HepG2 (cell line): ENCODE results near the gene POLRMT.

Source experiments
- POLR2A ChIP-seq, 2 experiments: IDR thresholded peaks; 2 replicates each; pipeline ENCODE4 v1.6.1; 2011; ENCODE audit warnings: low read depth in 2 of 2, low read length in 2 of 2, mild to moderate bottlenecking in 1 of 2, moderate library complexity in 1 of 2; ENCODE audit not compliant: insufficient read depth in 1 of 2
- YEATS2 ChIP-seq: sonication (generic); formaldehyde crosslinking; IDR thresholded peaks from 2 replicates; pipeline ENCODE4 v1.4.0; 2020; ENCODE audit warnings: missing genetic modification reagents, borderline replicate concordance
- ZNF224 ChIP-seq: sonication (generic); formaldehyde crosslinking; IDR thresholded peaks from 2 replicates; pipeline ENCODE4 v1.5.0; 2020; ENCODE audit warnings: mild to moderate bottlenecking, missing genetic modification reagents
- ZNF333 ChIP-seq: sonication (generic); formaldehyde crosslinking; IDR thresholded peaks from 2 replicates; pipeline ENCODE4 v1.4.0; 2020; ENCODE audit warnings: mild to moderate bottlenecking, missing genetic modification reagents, borderline replicate concordance
- ZNF691 ChIP-seq: sonication (generic); formaldehyde crosslinking; IDR thresholded peaks from 2 replicates; pipeline ENCODE4 v1.4.0; 2020; ENCODE audit warnings: missing genetic modification reagents, low read depth, mild to moderate bottlenecking, borderline replicate concordance
- TF ChIP-seq, protein P1 (sequence below): sonication (generic); formaldehyde crosslinking; IDR thresholded peaks from 2 replicates; pipeline ENCODE4 v1.4.0; 2020; ENCODE audit warnings: missing genetic modification reagents, mild to moderate bottlenecking, borderline replicate concordance
- TF ChIP-seq, protein P2 (sequence below): sonication (generic); formaldehyde crosslinking; IDR thresholded peaks from 2 replicates; pipeline ENCODE4 v1.5.0; 2020; ENCODE audit warnings: mild to moderate bottlenecking, missing genetic modification reagents, moderate library complexity

DNA sequence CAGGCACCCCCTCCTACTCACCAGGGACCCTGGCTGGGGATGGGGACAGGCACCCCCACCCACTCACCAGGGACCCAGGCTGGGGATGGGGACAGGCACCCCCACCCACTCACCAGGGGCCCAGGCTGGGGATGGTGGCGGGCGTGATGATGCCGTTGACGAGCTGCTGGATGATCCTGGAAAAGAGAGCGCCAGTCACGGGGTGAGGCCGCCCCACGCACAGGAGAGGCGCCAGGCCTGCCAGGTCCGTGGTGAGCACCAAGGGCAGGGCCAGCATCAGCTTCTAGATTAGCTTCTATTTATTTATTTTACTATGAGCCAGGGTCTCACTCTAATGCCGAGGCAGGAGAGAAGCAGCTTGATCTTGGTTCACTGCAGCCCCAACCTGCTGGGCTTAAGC is 16.8 kb upstream of the POLRMT start:
- TF ChIP-seq, protein P1, sequence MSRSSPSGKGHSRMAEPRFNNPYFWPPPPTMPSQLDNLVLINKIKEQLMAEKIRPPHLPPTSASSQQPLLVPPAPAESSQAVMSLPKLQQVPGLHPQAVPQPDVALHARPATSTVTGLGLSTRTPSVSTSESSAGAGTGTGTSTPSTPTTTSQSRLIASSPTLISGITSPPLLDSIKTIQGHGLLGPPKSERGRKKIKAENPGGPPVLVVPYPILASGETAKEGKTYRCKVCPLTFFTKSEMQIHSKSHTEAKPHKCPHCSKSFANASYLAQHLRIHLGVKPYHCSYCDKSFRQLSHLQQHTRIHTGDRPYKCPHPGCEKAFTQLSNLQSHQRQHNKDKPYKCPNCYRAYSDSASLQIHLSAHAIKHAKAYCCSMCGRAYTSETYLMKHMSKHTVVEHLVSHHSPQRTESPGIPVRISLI (CRISPR knock-in tag): no peak
- TF ChIP-seq POLR2A (IDR thresholded peaks at IDR 0.05; ENCODE audit: insufficient read depth in 1 of 2, low read depth in 2 of 2, low read length in 2 of 2): no peak
- TF ChIP-seq ZNF224: no peak
- no peak for TF ChIP-seq YEATS2 (CRISPR knock-in tag)
- TF ChIP-seq, protein P2, sequence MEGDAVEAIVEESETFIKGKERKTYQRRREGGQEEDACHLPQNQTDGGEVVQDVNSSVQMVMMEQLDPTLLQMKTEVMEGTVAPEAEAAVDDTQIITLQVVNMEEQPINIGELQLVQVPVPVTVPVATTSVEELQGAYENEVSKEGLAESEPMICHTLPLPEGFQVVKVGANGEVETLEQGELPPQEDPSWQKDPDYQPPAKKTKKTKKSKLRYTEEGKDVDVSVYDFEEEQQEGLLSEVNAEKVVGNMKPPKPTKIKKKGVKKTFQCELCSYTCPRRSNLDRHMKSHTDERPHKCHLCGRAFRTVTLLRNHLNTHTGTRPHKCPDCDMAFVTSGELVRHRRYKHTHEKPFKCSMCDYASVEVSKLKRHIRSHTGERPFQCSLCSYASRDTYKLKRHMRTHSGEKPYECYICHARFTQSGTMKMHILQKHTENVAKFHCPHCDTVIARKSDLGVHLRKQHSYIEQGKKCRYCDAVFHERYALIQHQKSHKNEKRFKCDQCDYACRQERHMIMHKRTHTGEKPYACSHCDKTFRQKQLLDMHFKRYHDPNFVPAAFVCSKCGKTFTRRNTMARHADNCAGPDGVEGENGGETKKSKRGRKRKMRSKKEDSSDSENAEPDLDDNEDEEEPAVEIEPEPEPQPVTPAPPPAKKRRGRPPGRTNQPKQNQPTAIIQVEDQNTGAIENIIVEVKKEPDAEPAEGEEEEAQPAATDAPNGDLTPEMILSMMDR (CRISPR knock-in tag): no peak
- no peak for TF ChIP-seq ZNF691 (CRISPR knock-in tag)
- TF ChIP-seq ZNF333 (CRISPR knock-in tag): no peak
